DND-41 (cell line): Measurements from ENCODE around the gene TMEM150C.

ENCODE experiments used
- CTCF ChIP-seq: IDR thresholded peaks from 2 replicates; pipeline ENCODE4 v1.5.1; 2012; ENCODE audit warnings: borderline replicate concordance, low read length, moderate library complexity, mild to moderate bottlenecking; ENCODE audit not compliant: poor library complexity, severe bottlenecking; ENCODE audit errors: extremely low read depth
- EZH2 ChIP-seq: IDR thresholded peaks from 3 replicates; pipeline ENCODE4 v1.6.1; 2012; ENCODE audit warnings: borderline replicate concordance, low read depth, mild to moderate bottlenecking, moderate library complexity, low read length, inconsistent platforms; ENCODE audit not compliant: severe bottlenecking

DNA sequence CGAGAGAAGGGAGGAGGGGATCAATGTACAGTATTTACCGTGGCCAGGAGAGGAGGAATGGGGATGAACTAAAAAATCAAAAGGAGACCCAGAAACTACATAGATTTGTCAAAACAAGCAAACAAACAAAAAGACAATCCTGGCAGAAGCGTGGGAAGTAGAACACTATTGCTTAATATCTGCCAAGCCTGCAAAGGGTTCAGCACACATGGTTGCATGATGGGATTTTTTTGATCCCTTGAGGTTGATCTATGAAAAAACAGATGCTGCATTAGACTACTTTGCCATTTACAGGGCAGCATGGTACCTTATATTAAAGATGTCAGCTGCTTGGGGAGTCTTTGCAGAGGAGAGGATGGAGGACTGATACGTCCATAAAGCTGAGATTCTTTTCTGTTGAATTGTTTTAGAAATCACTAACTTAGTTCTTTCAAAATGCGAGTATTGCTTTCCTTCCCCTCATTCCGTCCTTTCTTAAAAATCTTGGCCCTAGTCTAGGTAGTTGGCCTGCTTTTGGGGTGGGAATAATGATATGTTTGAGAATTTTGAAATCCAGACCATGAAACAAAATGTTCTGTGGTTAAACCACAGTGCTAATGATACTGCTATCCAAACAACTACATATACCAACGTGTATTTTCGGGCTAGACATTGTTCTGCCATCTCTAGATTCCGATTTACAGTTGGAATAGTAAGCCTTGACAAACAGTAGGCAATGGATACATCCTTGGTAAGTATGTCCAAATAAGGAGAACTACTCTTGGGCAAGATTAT lies 39.6 kb upstream of the TMEM150C start:
- no peak for TF ChIP-seq CTCF
- no peak for TF ChIP-seq EZH2
